NOMO-1 treated with DMSO at 0.1 percent for 48 hours (cell line): ENCODE data around the gene TNPO1.
"Not testable (repeated sequence)": the region's sequence is repeated elsewhere in the genome, so short reads cannot be mapped to it uniquely, and the experiment has no call there.

Experiments
- DNase-seq: peaks from one replicate; lab custom pipeline; 2025; ENCODE audit not compliant: unreplicated experiment; lab: John Stamatoyannopoulos, UW

TNPO1 gene

DNA sequence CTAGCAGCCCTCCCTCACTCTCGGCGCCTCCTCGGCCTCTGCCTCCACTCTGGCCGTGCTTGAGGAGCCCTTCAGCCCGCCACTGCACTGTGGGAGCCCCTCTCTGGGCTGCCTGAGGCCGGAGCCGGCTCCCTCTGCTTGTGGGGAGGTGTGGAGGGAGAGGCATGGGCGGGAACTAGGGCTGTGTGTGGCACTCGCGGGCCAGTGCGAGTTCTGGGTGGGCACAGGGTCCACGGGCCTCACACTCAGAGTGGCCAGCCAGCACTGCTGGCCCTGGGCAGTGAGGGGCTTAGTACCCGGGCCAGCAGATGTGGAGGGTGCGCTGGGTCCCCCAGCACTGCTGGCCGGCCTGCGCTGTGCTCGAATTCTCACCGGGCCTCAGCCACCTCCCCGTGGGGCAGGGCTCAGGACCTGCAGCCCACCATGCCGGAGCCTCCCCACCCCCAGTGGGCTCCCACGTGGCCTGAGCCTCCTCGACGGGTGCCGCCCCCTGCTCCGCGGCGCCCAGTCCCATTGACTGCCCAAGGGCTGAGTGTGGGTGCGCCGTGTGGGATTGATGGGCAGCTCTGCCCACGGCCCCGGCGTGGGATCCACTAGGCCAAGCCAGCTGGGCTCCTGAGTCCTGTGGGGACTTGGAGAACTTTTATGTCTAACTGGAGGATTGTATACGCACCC is 109.0 kb downstream of the TNPO1 start:
- DNase-seq = no peak

DNA sequence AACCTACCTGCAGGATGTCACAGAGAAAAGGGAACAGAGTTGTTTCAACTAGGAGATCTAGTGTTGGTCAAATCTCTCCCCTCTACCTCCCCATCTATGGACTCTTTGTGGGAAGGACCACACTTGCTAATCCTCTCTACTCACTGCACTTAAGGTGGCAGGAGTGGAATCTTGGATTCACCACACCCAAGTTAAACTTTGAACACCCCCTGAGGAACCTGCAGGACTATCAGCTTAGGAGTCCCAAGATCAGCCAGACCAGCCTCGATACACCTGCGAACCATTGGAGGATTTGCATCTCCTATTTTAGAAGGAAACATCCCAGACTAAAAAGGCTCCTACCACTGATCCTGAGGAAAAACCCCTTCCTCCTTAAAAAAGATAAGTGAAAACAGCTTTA is 116.2 kb downstream of the TNPO1 start:
- not testable (repeated sequence) for DNase-seq

DNA sequence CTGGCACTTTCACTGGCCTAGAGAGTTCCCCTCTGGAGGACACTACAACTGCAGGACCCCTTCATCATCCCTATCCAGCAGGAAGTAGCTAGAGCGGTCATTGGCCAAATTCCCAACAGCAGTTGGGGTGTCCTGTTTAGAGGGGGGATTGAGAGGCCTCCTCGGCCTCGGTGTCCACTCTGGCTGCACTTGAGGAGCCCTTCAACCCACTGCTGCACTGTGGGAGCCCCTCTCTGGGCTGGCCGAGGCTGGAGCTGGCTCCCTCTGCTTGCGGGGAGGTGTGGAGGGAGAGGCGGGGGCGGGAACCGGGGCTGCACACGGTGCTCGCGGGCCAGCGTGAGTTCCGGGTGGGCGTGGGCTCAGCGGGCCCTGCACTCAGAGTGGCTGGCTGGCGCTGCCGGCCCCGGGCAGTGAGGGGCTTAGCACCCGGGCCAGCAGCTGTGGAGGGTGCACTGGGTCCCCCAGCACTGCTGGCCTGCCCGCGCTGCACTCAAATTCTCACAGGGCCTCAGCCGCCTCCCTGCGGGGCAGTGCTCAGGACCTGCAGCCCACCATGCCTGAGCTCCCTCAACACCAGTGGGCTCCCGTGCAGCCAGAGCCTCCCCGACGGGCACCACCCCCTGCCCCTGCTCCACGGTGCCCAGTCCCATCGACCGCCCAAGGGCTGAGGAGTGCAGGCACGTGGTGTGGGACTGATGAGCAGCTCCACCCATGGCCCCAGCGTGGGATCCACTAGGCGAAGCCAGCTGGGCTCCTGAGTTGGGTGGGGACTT is 118.7 kb downstream of the TNPO1 start:
- DNase-seq = not testable (repeated sequence)

DNA sequence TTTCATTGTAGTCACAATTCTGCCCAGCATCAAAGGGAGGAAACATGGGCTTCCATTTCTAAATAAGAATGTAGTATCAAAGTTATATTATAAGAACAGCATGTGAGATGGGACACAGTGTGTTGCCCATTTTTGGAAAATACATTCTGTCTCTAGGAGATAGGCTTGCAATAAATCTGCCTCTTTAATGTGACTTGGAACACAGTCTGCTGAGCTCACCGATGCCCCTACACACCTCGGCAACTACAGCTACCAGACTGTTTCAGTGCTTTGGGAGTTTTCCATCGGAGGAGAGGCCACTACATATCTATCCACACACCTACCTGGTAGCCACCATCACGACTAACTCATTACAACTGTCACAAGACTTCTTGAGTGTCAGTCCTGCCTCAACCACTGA is 120.4 kb downstream of the TNPO1 start:
- no peak for DNase-seq

GRCh38 chr5:72937517-72938061 is 121.1 kb downstream of the TNPO1 start:
- peak; percentile 31 for DNase-seq

GRCh38 chr5:72938206-72938605 is 121.7 kb downstream of the TNPO1 start:
- no peak for DNase-seq

GRCh38 chr5:72940082-72940481 is 123.6 kb downstream of the TNPO1 start:
- DNase-seq = peak; percentile 65

- DNase-seq = no peak
Measured at GRCh38 chr5:72943307-72943706, 126.8 kb downstream of the TNPO1 start.

DNA sequence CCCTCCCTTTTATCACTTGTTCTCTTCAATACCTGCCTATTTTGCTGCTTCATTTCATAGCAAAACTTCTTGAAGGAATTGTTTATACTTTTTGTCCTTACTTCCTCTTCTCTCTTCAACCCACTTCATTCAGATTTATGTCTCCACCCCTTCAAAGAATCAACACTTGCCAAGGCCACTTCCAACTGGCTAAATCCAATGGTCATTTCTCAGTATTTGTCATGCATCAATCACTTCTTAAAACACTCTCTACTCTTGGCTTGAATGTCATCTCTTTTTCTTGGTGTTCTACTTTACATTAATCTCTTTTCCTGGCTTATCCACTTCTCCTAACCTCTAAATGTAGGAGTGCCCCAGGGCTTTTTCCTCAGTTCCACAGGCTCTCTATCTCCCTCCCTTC is 131.0 kb downstream of the TNPO1 start:
- DNase-seq = no peak

DNA sequence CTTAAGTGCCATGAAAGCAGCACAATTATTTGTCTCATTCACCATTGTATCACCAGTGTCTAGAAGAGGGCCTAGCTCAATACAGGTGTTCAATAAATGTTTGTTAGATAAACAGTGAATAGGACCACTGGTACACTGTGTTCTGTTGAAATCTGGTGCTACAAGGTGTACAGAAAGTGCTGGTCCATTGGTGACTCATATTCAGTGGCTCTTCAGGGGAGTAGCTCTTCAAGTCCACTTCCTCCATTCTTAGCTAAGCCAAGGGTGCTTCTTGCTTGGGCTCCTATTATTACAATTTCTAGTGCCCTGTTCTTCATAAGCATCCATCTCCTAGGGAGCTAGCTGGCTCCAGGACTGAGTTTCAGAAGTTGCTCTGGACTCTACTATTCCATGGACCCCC is 133.0 kb downstream of the TNPO1 start:
- no peak for DNase-seq

DNA sequence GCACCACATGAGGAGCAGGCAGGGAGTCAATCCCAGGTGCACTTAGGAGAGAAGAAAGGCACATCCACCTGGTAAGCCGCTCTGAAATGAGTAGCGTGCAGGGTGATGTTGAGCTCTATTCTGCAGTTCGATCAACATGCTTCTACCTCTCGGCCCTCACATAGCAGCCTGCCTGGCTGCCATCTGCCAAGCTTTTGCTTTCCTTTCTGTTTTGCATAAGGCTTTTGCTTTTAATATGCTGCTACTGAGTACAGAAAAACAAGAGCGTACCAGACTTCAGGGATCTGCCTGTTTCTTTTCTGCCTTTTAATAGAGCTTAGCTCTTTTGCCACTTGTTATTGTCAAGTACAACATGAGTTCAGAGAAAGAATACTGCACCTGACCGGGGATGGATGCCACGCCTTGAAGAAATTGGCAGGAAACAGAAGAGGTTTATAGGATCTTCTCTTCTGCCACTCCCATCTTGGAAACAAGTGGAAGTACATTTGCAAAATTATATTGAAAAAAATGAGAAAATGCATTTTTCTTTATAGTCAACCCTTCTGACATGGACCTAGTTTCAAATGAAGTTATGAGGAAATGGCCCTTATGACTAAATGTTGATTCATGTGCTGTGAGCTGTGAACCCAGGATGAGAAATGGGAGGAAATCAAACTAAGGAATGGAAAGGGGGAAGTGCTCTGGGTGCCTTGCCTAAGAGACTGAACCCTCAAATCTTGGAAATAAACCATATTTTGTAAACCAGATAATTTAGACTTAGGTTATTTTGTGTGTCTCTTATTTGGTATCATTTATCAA is 135.4 kb downstream of the TNPO1 start:
- DNase-seq = peak; percentile 53

DNA sequence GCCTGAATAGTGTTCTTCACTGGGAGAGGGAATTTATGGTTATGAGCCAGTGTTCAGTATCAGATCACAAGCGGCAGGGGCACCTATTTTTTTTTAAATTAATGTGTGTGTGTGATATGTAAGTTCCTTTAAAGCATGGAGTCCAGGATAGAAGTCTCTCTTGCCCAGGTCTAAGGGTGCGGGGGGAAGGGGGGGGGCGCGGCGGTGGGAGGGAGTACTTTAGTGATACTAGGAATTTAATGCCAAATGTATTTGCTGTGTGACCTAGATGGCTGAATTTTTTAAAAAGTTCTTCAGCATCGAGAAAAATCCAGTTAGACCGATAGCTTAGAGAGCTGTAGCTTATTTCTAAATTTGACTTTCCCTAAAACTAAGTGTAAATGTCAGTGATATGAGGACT is 137.9 kb downstream of the TNPO1 start:
- DNase-seq = no peak

DNA sequence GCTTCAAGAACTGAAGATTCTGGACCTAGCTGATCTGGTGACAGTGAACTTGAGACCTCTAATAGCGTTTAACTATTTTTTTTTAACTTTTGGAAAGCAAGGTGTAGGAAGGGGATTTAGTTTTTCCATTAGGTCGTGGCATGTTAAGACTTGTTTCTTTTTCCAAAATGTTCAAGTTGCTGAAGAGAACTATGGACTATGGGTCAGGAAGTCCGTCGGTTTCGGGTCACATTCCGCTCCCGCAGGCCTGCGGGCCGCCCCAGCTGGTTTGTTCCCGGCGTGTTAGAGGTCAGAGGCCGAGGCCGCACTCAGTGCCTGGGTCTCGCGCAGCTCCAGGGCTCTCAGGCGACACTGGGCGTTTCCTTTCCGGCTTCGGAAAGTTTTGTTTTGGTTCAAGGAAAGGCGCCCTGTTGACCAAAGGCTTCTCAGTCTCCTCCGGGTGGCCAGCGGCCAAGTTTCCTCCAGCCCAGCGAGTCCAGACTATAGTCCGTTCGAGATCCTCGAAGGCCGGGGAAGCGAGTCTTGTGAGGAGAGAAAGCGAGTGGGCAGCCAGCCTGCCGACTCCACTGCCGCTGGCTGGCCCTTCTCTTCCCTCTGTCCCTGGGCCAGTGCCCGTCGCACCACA is 138.8 kb downstream of the TNPO1 start:
- no peak for DNase-seq

- peak; percentile 90 for DNase-seq
Measured at GRCh38 chr5:72955768-72956323, 139.4 kb downstream of the TNPO1 start, which contains the start of gene FCHO2. Gene FCHO2, plus strand, starts transcription at chr5:72956041. Its CDS starts 56 bp downstream, at chr5:72956097.

DNA sequence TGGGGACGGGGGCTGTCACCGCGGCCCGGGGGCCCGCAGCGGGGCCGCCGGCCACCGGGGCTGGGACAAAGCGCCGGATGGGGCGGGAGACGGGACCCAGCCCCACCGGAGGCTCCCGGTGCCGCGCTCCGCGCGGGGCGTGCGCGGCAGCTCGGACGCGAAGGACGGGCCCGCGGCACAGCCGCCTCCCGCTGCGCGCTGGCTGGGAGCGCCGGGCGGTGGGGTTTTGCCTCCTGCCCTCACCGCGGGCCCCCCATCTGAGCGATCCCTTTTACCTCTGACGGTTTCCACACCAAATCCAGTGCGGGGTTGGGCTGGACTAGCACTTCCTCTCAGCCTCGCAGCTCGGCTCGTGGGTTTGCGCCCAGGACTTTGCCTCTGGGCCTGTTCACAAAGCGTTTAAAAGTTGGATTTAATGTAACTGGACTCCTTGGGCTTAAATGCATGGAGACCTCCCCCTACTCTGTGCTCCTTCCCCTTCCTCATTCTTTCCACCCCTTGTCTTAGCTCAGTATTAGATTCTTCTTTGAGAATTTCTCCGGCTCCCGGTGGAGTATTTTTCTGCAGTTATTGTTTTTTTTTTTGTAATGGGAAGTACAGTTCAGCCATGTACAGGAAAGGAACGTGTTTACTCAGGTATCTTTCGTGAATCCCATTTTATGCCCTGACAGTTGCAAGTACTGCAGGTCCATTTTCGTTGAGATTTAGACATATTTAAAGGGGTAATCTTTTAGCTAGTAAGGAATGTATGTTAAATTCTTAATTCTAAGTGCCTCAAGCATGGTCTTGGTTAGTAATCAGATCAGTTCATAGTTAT is 140.1 kb downstream of the TNPO1 start:
- peak; percentile 20 for DNase-seq

DNA sequence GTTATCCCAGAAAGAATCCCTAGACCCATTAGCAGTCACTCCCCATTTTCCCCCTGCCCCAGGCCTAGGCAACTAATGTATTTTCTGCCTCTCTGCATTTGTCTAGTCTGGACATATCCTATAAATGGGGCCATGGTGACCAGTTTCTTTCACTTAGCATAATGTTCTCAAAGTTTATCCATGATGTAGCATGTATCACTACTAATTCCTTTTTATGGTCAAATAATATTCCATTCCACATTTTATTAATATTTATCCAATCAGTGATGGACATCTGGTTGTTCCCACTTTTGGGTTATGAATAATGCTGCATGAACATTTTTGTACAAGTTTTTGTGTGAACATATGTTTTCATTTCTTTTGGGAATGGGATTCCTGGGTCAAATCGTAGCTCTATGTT is 140.9 kb downstream of the TNPO1 start:
- no peak for DNase-seq

- DNase-seq = no peak
Measured at GRCh38 chr5:72959257-72959656, 142.8 kb downstream of the TNPO1 start.
